ENCODE results near the gene PSMD3. TPM values are rescaled to one million over a fixed set of nuclear protein-coding genes. Genes with fewer than 3 reads are reported as not detected.

PSMD3 gene
- total and polyA plus RNA-seq, 8 donors = 72.8 to 117 (median 96.8) TPM

DNA sequence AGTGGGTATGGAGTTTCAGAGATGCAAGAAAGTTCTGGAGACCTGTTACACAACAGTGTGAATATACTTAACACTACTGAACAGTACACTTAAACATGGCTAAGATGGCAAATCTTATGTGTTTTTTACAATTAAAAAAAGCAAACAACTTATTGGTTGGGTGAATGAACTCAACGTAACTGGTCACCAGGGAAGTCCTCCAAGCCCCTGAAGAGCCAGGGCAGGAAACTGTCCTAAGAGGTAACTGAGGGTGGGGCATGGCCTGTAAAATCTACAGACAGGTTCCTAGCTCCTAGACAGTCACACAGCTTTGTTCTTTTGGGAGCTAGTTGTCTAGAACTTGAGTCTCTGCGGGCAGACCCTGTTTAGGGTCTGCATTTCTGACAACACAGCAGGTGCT is 45.0 kb downstream of the PSMD3 start:
- intact Hi-C loops (cut with DNase I) = loop anchor here in 1 of 2 donors (10.0 kb wide), 1 partner anchor 149 kb away; the partner anchor contains the start of gene RAPGEFL1
- ATAC-seq (peak; percentile 49), DNase-seq (no peak)
- H3K27ac ChIP-seq = peak overlapping the region in 1 of 2 donors; percentile 3
- peaks cover 14 to 64% of the 10 kb centered on the region in 2 donors for H3K4me1 ChIP-seq
- H3K4me3 ChIP-seq = no peak overlapping the region
- H3K27me3 ChIP-seq = no peaks in the 10 kb centered on the region
- TF ChIP-seq, protein P1, sequence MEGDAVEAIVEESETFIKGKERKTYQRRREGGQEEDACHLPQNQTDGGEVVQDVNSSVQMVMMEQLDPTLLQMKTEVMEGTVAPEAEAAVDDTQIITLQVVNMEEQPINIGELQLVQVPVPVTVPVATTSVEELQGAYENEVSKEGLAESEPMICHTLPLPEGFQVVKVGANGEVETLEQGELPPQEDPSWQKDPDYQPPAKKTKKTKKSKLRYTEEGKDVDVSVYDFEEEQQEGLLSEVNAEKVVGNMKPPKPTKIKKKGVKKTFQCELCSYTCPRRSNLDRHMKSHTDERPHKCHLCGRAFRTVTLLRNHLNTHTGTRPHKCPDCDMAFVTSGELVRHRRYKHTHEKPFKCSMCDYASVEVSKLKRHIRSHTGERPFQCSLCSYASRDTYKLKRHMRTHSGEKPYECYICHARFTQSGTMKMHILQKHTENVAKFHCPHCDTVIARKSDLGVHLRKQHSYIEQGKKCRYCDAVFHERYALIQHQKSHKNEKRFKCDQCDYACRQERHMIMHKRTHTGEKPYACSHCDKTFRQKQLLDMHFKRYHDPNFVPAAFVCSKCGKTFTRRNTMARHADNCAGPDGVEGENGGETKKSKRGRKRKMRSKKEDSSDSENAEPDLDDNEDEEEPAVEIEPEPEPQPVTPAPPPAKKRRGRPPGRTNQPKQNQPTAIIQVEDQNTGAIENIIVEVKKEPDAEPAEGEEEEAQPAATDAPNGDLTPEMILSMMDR (IDR thresholded peaks at IDR 0.05) = no peak
- H3K9me3 ChIP-seq = no peaks in the 10 kb centered on the region
- H3K36me3 ChIP-seq = peaks cover 0 to 78% of the 10 kb centered on the region in 2 donors

GRCh38 chr17:40025991-40026815 is 45.6 kb downstream of the PSMD3 start:
- Histone ChIP-seq H3K36me3 (peaks cover 0 to 81% of the 10 kb centered on the region in 2 donors), H3K27ac (peak overlapping the region in 1 of 2 donors; percentile 3)

GRCh38 chr17:40026816-40027613 is 46.4 kb downstream of the PSMD3 start:
- no peaks in the 10 kb centered on the region for H3K9me3 ChIP-seq
- H3K27ac ChIP-seq = no peak overlapping the region
- TF ChIP-seq, protein P1 (IDR thresholded peaks at IDR 0.05) = peak; percentile 90 to 97
- H3K4me3 ChIP-seq = no peak overlapping the region
- H3K36me3 ChIP-seq = peaks cover 0 to 81% of the 10 kb centered on the region in 2 donors
- H3K27me3 ChIP-seq = no peaks in the 10 kb centered on the region
- DNase-seq = peak; percentile 70 to 92 (median 84)
- intact Hi-C loops (cut with DNase I) = loop anchor here in 1 of 2 donors (10.0 kb wide), 1 partner anchor 148 kb away; the partner anchor contains the start of gene RAPGEFL1
- ATAC-seq = peak; percentile 80
- H3K4me1 ChIP-seq = peaks cover 14 to 50% of the 10 kb centered on the region in 2 donors

More at GRCh38 chr17:40025991-40026815, 45.6 kb downstream of the PSMD3 start:
- no peaks in the 10 kb centered on the region for H3K27me3 ChIP-seq
- ATAC-seq = peak; percentile 9
- H3K9me3 ChIP-seq = no peaks in the 10 kb centered on the region
- intact Hi-C loops (cut with DNase I) = loop anchor here in 1 of 2 donors (10.0 kb wide), 1 partner anchor 149 kb away; the partner anchor contains the start of gene RAPGEFL1
- DNase-seq = no peak
- peaks cover 14 to 58% of the 10 kb centered on the region in 2 donors for H3K4me1 ChIP-seq
- no peak overlapping the region for H3K4me3 ChIP-seq
- TF ChIP-seq, protein P1 (IDR thresholded peaks at IDR 0.05) = no peak

- peaks cover 12 to 44% of the 10 kb centered on the region in 2 donors for H3K4me1 ChIP-seq
- H3K36me3 ChIP-seq = peaks cover 0 to 81% of the 10 kb centered on the region in 2 donors
- TF ChIP-seq, protein P1 (IDR thresholded peaks at IDR 0.05) = no peak
- intact Hi-C loops (cut with DNase I) = loop anchor here in 1 of 2 donors (10.0 kb wide), 1 partner anchor 147 kb away; the partner anchor contains the start of gene RAPGEFL1
- no peak overlapping the region for H3K27ac ChIP-seq
- no peak overlapping the region for H3K4me3 ChIP-seq
- DNase-seq (no peak), ATAC-seq (no peak)
- H3K27me3 ChIP-seq = no peaks in the 10 kb centered on the region
- H3K9me3 ChIP-seq = no peaks in the 10 kb centered on the region
Observed at GRCh38 chr17:40027614-40028012, 47.0 kb downstream of the PSMD3 start.
